22Rv1 (cell line): ENCODE results near the gene TICAM2.

Experiments used
- ZFX ChIP-seq: fragments of 450-650 bp; IDR thresholded peaks from 2 replicates; pipeline ENCODE4 v1.6.1; 2017; ENCODE audit warnings: antibody characterized with exemption, borderline replicate concordance
- TF ChIP-seq, protein P1 (sequence below): fragments of 450-650 bp; IDR thresholded peaks from 2 replicates; pipeline ENCODE4 v1.5.1; 2017; ENCODE audit warnings: mild to moderate bottlenecking

DNA sequence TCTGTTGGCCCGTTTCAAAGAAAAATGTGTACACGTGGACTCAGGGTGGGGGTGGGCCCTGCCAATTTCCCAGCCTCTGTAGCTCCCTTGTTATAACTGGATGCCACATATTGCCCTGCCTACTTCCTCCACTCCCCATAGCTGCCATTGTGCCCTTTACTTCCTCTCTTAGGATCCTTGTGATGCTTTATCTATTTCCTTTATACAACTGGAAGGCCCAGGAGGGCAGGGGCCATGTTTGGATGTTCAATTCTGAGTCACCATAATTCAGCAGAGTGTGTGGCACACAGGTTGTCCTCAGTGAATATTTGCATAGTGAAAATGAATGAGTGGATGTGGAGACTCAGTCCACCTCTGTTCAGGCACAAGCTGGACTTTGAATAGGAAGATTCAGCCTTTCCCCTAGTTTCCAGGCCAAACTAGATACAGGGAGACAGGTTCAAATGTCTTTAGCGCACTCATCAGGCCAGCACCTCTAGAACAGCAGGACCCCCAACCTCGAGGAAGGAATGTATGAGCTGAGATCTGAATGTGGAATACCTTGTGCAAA lies 47.1 kb downstream of the TICAM2 start:
- TF ChIP-seq, protein P1, sequence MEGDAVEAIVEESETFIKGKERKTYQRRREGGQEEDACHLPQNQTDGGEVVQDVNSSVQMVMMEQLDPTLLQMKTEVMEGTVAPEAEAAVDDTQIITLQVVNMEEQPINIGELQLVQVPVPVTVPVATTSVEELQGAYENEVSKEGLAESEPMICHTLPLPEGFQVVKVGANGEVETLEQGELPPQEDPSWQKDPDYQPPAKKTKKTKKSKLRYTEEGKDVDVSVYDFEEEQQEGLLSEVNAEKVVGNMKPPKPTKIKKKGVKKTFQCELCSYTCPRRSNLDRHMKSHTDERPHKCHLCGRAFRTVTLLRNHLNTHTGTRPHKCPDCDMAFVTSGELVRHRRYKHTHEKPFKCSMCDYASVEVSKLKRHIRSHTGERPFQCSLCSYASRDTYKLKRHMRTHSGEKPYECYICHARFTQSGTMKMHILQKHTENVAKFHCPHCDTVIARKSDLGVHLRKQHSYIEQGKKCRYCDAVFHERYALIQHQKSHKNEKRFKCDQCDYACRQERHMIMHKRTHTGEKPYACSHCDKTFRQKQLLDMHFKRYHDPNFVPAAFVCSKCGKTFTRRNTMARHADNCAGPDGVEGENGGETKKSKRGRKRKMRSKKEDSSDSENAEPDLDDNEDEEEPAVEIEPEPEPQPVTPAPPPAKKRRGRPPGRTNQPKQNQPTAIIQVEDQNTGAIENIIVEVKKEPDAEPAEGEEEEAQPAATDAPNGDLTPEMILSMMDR, result no peak
- TF ChIP-seq ZFX, result no peak
